Skeletal muscle cell (primary cell): ENCODE measurements around the gene CXCL12.

Experiments
- DNase-seq: peaks from one replicate; pipeline ENCODE4 v3.0.0-alpha.2; 2010; ENCODE audit warnings: low read depth
- H3K4me3 ChIP-seq: 2 replicates; pipeline ENCODE4 v1.5.1; 2011; ENCODE audit warnings: low read depth, mild to moderate bottlenecking, control low read depth, low read length, moderate library complexity

CXCL12 gene

DNA sequence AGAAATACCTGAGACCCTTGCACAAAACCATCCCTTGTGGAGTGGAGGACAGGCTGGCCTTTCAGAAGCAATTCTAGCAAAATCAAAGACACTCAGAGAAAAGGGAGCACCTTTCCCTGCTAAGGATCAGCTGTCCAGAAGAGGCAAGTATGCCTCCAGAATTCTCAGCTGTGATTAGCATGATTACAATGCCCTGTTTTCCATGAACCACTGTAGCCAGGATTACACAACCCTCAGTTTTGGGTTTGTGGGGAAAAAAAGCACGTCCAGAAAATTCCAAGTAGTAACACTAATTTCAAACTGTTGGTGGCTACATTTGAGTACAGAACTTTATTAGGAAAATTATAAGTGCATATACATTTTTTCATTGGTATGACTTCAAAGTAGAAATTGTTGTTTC is 15.0 kb downstream of the CXCL12 start:
- DNase-seq = no peak
- no peak overlapping the region for H3K4me3 ChIP-seq

GRCh38 chr10:44369296-44369695 is 15.6 kb downstream of the CXCL12 start:
- no peak for DNase-seq
- no peak overlapping the region for H3K4me3 ChIP-seq

- no peak overlapping the region for H3K4me3 ChIP-seq
- no peak for DNase-seq
Observed at GRCh38 chr10:44368637-44369036, 16.3 kb downstream of the CXCL12 start.

- H3K4me3 ChIP-seq = no peak overlapping the region
- no peak for DNase-seq
Observed at GRCh38 chr10:44366941-44367630, 17.8 kb downstream of the CXCL12 start.

DNA sequence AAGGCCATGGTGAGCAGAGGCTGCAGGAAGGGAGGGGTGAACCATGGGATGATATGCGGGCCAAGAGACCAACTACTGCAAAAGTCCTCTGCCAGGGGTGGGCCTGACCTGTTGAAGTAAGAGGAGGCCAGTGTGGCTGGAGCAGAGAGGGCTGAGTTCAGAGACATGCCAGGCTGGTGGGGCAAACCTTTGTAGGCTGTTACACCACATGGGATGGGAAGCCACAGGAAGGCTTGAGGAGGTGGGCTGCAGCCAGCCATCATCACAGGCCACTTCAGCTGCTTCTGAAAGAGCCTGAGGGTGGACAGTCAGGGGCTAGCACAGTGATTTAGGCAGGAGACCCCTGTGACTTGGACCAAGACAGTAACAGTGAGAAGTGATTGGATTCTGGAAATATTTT is 20.3 kb downstream of the CXCL12 start:
- no peak overlapping the region for H3K4me3 ChIP-seq
- no peak for DNase-seq

- no peak overlapping the region for H3K4me3 ChIP-seq
Observed at GRCh38 chr10:44363716-44364115, 21.2 kb downstream of the CXCL12 start.

DNA sequence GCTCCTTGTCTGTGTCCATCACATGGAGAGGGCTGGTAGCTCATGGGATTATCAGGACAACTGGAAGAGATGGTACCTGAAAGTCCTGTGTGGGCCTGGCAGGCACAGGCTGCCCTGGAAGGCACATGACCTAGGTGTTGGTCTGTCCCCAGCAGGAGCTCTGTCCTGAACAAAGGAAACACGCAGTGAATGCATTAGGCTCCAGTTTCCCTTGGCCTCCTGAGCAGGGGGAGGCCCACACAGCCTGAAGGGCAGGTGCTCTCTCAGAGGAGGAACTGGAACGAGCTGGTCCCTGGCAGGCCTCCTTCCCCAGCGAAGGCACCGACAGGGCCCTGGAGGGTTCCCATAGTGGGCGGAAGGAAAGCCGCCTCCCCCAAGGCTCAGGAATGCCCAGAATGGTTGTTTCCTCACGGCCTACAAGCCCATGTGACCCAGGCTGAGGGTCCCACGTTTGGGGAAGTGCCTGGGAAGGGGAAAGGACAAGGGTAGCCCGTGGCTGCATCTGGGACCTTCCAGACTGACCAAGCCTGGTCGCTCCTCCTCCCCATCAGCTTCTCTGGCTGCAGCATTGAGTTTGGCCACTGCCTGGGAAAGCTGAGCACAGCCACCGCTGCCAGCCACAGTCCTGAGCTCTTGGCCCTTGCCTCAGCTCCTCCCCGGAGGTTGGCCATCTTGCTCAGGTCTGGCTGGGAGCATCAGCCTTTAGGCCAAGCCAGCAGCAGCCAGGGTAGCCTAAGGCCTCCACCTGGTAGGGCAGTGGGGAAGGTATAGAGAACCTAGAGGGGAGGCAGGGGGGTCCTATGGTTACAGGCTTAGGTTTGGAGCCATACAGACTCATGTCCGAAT is 21.8 kb downstream of the CXCL12 start:
- DNase-seq = no peak
- H3K4me3 ChIP-seq = no peak overlapping the region

More at GRCh38 chr10:44363716-44364115, 21.2 kb downstream of the CXCL12 start:
- DNase-seq = no peak

- DNase-seq = no peak
- H3K4me3 ChIP-seq = no peak overlapping the region
Observed at GRCh38 chr10:44361109-44361508, 23.8 kb downstream of the CXCL12 start.

DNA sequence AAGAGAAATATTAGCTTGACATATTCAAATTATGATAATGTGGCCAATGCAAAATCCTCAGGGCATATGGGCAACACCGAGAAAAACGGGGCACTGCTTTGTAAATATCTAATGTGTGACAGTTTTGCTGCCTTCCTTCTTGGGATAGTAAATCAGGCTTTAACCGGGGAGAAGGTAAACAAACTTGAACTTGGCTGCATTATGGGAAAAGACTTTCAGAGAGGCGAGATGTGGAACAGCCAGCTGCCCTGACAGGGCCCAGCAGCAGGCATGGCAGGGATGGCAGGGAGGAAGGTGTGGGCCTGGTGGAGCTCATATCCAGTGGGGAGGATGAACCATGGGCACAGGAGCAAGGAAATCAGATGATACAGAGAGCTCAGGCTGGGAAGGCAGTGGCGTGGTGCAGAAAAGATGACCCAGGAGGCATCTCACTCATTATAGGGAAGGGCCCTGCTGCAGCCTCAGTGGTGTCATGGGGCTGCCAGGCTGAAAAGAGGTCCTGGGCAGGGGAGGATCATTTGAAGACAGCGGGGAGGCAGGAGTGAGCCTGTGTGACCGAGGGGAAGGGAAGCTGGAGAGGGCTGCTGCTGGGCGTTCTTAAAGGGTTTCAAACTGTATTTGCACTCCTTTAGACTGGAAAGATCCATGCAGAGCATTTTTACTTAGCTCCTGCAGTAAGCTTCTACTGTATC is 26.7 kb downstream of the CXCL12 start:
- no peak overlapping the region for H3K4me3 ChIP-seq
- no peak for DNase-seq

- no peak for DNase-seq
- no peak overlapping the region for H3K4me3 ChIP-seq
Observed at GRCh38 chr10:44357023-44357540, 27.8 kb downstream of the CXCL12 start.

DNA sequence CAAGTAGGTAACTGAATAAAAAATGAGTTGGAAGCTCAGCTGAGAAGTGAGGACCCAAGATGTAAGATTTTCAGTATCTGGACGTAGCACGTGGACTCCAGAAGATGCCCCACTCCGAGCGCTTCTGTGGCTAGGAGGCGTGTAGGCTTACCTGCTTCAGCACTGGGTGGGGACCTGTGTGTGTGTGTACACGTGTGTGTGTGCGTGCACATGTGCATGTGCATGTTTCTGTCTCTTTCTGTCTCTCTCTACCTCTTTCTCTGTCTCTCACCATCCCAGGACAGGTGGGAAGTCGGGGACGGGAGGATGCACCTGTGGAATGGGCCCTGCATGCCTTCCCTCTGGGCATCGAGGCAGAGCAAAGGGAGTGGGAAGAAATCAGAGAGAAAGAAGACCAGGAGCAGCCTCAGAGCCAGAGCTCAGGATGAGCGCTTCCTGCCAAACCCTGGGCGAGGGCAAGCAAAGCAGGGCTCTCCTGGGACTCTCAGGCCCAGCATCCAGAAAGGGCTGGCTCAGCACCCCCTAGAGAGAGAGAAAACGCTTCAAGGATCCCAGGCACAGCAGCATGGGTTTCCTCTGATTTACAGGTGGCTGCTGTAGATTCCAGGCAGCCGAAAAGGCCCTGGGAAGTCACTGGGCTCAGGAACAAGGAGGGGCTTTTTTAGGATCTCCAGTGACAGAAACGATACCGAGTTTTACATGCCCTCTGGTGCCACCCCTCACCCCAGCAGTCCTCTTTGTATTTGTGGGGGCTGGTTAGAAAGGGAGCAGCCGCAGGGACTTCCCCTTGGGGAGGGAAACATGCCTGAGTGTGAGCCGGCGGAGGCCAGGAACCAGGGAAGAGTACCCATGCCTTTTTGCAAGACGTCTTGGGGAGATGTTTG is 28.5 kb downstream of the CXCL12 start:
- no peak for DNase-seq
- H3K4me3 ChIP-seq = no peak overlapping the region

DNA sequence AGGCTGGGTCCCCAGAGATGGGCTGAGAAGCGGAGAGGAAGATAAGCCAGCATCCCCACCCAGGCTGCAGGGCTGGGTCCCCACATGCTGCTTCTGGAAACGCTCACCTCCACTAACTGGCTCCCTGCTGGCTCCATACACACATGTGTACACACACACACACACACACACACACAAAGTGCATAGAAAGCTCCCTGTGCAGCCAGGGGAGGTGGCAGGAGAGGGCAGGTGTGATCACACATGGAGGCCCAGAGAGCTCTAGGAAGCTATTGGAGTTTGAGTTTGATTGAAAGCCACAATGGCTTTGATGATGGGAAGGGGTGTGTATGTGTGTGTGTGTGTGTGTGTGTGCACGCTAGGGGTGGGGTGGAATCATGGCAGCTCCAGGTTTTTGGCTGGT is 29.3 kb downstream of the CXCL12 start:
- no peak overlapping the region for H3K4me3 ChIP-seq
- no peak for DNase-seq

DNA sequence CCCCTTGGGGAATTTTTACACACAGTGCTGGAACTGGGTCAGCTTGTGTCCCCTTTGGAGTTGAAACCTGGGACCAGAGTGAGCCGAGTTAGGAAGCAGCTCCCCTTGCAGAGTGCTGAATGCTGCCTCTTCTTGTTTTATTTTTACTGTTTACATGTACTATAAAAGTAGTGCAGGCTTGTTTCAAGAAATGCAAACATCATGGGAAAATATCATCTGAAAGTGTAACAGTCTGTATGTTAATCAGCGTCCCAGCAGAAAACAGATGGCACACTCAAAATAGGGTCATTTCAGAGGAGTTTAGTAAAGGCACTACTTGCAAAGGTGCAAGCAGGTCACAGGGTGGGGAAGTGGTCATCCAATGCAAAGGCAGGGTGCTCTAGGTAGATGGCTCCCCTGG is 30.1 kb downstream of the CXCL12 start:
- H3K4me3 ChIP-seq = no peak overlapping the region
- DNase-seq = no peak

DNA sequence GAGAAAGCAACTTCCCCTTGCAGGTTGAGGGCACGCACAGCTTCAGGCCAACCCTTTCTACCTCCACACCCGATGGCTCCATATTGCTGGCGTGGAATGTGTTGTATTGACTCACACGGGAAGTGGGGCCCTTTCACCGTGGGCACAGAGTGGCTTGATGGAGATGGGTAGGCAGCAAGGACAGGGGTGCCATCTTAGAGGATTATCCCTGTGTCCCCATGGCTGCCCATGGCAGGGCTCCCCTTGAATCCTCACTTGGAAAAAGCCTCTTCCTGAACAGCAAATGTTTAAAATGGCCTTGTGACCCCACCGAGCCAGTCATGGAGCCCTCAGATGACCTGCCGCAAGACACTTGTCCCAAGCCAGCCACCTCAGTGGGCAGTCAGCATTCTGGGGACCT is 31.2 kb downstream of the CXCL12 start:
- DNase-seq = no peak
- H3K4me3 ChIP-seq = no peak overlapping the region

DNA sequence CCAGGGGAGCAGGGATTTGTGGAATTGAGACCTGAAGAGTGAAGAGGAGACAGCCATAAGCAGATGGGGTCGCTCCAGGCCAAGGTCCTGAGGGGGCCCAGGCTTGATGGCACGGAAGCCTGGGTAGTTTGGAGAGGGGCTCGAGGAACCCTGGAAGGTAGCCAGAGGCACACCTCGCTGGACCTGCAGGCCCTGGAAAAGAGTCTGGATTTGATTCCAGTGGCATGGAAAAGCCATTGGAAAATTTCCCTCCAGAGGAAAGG is 31.8 kb downstream of the CXCL12 start:
- no peak for DNase-seq

DNA sequence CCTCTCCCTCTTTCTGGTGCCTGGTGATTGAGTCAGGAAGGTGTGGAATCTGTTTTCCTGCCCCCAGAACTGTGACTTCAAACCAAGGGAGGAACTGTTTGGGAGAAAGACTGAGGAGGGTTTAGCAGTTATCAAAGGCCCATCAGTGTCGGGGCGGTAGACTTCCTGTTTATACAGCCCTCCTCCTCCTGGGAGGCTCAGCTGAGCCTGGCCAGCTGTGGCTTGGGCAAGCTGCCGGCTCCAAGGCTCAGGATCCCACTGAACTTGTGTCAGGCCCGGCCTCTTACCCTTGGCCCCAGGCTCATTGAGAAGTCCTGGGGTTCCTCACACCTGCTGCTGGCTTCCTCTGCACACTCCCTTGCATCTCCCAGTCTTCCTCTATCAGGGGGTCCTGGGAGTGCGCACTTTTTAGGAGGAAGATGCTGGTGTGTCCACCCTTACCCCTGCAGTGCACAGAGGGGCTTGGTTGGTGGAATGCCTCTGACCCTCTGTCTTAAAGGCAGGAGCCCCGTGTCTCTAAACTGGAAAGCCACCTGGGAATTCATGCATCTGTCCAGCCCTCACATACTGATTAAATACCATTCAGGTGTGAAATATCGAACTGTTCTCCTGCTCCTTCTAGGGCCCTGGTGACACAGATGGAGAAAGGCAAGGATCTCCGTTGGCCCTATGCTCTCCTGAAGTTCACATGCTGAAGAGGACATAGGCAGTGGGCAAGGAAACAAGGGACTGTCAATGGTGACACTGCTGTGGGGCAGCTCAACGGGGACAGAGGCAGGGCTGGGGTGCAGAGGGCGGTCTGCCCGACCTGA is 32.4 kb downstream of the CXCL12 start:
- H3K4me3 ChIP-seq = no peak overlapping the region
- DNase-seq = no peak

More for the DNA sequence above, 31.8 kb downstream of the CXCL12 start:
- no peak overlapping the region for H3K4me3 ChIP-seq

- no peak overlapping the region for H3K4me3 ChIP-seq
- DNase-seq = no peak
Observed at GRCh38 chr10:44348496-44348895, 36.4 kb downstream of the CXCL12 start.

DNA sequence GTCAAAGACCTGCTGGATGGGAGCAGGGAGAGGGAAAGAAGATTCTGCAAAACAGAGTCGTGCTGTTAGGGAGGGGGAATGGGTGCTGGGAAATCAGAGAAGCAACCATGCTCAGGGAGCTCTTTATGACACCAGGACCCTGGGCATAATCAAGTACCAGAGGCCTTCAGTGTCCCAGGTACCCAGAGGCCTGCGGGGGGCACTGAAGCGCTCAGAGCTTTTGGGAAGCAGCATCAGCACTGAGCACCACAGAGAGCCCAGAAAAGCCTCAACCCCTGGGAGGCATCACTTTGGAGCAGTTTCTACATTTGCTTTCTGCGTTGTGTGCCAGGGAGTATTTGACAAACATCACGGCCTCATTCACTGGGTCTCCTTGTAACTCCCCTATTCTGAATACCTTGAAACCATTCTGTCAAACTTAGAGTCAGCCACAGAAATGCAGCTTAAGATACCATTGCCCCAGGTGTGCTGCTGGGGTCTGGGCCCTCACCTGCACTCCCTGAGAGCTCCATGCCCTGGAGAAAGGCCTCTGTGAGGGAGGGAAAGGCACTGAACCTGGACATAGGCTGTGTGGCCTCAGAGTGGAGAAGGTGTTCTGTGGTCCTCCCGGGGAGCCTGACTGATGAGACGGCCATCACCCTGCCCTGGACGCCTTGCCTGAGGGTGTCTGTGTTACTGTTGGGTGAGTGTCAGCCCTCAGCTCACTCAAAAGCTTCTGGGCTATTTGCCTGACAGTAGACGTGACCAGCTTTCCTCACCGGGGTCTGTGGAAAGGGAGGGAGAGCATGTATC is 37.1 kb downstream of the CXCL12 start:
- DNase-seq = no peak
- H3K4me3 ChIP-seq = no peak overlapping the region
